ENCODE measurements around the gene UTP18. TPM values are rescaled to one million over a fixed set of nuclear protein-coding genes. Genes with fewer than 3 reads are reported as not detected.
"Not testable (repeated sequence)": the region's sequence is repeated elsewhere in the genome, so short reads cannot be mapped to it uniquely, and the experiment has no call there.

UTP18 gene
- polyA plus RNA-seq, 1 donor = 59.0 TPM

GRCh38 chr17:51257150-51258081, 2.9 kb upstream of the UTP18 start:
- no peak for DNase-seq

DNA sequence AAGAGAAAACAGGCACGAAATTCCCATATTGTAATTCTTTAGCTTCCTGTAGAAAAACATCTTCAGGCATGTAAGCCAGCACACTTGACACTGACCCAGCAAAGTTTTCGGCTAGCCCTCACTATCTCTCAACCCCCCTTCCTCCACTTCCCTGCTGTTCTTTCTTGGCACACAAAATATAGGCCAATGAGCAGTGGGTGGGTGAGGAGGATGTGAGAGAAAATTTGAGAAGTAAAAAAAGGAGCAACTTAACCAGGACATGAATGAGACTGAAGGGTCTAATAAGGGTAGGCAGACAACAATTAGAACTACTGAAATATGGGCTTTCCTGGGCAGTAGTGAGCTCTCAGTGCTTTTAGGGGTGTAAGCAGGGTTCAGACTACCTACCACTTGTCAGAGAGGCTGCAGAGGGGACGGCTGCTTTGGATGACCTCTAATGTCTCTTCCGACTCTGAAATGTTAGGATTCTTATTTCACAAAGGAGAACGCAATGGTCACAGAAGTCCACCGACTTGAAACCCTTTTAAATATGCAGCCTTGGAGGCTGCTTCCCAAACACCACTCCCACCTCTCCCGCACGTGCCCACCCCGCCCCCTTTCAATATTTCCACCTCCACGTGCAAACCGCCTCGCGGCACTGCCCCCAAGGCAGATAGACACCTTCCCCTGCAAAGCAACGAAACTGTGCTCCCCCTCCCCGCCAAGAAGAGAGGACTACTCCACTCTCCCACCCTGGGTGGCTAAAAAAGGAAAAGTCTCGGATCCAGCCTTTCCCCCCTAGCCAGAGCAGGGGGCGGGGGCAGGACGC, 1.4 kb upstream of the UTP18 start:
- DNase-seq = peak; percentile 21

DNA sequence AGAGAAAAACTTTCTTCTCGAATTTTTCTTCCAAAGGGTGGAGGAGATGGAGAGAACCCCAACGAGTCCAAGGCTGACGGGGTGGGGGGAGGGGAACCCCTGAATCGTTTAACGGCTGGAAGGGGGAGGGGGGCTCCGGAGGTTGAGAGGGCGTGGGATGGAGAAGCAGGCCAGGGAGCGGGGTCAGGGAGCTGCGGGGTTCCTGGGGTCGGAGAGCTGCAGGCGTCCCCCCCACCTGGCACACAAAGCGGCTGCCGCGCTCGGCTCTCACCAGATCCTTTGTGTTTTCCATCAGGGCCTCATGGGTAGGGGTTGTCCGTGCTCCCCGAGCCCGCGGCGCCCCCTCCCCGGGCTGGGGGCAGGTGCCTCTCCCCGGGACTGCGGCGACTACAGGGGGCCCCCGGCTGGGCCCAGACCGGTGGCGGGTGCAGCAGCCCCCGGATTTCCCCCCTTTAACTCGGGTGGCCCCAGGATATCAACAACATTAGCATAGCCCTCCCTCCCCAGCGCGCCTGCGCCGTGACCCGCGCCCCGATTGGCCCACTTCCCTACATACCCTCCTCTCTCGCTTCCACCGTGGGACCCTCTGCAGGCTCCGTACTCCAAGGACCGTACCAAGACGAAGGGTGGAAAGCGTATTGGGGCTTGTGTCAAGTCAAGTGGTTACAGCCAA, 646 bp upstream of the UTP18 start, which contains the start of gene MBTD1:
Gene MBTD1, minus strand, starts transcription at position 486 of the 673 bp plus-strand sequence. CDS start 34,888 bp downstream, outside the sequence.
- peak; percentile 97 for DNase-seq

GRCh38 chr17:51261024-51261963, 948 bp downstream of the UTP18 start:
- peak; percentile 62 for DNase-seq

DNA sequence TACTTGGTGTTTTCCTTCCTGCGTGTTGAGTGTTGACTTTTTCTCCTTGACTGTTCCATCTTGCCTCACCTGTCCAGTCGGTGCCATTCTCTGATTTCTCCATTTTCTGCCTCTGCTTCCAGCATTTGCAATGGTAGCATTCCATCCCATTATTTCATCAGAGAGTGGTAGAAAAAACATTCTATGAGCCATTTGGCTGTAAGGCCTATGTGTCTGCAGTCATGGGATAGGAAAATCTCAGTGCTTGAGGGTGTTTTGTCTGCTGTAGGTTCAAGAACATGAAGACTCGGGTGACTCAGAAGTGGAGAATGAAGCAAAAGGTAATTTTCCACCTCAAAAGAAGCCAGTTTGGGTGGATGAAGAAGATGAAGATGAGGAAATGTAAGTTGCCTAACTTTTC, 2.7 kb downstream of the UTP18 start:
- DNase-seq = no peak

DNA sequence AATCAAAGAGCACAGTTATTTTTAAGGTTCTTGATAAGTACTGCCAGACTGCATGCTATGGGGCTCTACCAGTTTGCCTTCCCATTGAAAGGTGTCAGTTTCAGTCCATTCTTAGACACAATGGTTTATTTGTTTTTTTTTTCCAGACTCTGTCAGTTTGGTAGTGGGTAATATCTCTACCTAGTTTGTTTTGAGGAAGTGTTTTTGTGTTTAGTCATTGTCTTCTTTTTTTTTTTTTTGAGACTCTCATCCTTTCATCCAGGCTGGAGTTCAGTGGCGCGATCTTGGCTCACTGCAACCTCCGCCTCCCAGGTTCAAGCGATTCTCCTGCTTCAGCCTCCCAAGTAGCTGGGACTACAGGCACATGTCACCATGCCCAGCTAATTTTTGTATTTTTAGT, 4.1 kb downstream of the UTP18 start:
- not testable (repeated sequence) for DNase-seq

GRCh38 chr17:51269991-51270390, 9.6 kb downstream of the UTP18 start:
- DNase-seq = no peak

GRCh38 chr17:51270636-51271035, 10.3 kb downstream of the UTP18 start:
- no peak for DNase-seq

- no peak for DNase-seq
These were observed 12.5 kb downstream of the UTP18 start for GRCh38 chr17:51272812-51273211.

DNA sequence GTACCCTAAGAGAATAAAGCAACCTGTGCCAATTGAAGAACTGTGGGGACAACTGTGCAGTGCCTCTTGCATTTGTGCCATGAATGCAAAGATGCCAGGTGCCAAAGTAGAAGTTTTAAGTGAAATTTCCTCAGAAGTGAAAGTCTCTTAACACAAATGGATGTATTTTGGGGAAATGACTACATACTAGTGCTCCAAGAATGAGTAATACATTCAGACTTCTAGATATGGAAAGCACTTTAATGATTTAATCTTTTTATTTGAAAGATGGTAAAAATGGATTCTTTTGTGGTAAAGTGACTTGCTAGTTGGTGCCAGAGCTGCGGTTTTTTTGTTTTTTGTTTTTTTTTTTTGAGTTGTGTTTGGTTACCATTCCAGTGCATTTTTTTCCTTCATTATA, 15.0 kb downstream of the UTP18 start:
- DNase-seq = no peak

DNA sequence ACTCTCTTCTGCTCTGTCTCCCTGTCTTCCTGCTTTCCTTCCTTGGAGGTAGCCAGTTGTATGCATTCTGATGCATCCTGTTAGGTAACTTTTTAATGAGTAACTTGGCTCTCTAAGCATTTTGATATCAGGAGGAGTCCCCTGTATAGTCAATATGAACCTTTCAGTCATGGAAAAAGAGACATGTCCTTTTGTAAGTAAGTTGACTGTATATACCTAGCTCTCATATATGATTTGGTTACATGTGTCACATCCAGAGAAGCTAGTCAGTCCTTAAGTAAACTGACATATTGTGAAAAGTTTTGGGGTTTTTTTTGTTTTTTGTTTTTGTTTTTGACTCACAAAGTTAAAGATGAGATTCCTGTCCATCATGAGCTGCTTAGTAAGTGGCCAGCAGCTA, 18.8 kb downstream of the UTP18 start:
- no peak for DNase-seq

DNA sequence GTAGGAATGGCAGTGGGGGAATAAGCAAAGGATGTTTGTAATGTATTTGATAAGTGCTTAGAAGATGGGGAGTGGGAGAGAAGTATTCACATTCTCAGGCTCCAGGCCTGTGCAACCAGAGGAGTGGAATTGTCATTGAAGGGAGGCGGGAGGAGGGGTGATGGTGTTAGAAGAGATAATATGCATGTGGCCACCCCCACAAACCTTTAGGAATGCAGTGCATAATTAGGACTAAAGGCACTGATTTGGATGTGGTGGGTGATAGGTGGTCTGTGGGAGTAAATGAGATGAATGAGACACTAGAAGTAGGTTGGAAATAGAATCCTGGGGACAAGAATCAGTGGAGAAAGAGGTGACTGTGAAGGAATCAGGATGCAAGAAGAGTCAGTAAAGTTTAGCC, 27.1 kb downstream of the UTP18 start:
- DNase-seq = no peak

DNA sequence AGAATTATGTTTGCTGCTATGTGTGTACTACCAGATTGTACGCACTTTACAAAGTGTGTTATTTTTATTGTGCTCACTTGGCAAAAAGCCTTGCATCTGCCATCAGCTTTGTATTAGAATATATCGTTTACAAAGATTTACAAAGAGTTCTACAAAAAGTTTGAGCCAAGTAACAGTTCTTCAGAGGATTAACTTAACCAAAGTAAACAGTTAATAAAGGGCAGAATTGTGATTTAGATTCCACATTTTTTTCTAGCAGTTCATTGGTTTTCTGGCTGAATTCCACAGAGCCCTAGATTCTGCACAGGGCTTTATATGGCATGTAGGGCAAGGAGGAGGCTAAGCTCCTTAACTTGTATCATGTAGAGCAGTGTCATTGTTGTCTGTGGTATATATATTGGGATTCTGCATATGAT, 29.4 kb downstream of the UTP18 start:
- no peak for DNase-seq

DNA sequence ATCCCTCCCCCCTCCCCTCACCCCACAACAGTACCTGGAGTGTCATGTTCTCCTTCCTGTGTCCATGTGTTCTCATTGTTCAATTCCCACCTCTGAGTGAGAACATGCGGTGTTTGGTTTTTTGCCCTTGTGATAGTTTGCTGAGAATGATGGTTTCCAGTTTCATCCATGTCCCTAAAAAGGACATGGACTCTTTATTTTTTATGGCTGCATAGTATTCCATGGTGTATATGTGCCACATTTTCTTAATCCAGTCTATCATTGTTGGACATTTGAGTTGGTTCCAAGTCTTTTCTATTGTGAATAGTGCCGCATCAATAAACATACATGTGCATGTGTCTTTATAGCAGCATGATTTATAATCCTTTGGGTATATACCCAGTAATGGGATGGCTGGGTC, 34.0 kb downstream of the UTP18 start:
- DNase-seq = not testable (repeated sequence)

GRCh38 chr17:51298508-51299371, 38.4 kb downstream of the UTP18 start:
- peak; percentile 55 for DNase-seq

GRCh38 chr17:51299859-51300258, 39.5 kb downstream of the UTP18 start:
- DNase-seq = no peak

- DNase-seq = no peak
These were observed 44.8 kb downstream of the UTP18 start for GRCh38 chr17:51305182-51305581.

GRCh38 chr17:51312003-51312402, 51.7 kb downstream of the UTP18 start:
- DNase-seq = not testable (repeated sequence)

GRCh38 chr17:51319186-51319585, 58.8 kb downstream of the UTP18 start:
- DNase-seq = no peak

DNA sequence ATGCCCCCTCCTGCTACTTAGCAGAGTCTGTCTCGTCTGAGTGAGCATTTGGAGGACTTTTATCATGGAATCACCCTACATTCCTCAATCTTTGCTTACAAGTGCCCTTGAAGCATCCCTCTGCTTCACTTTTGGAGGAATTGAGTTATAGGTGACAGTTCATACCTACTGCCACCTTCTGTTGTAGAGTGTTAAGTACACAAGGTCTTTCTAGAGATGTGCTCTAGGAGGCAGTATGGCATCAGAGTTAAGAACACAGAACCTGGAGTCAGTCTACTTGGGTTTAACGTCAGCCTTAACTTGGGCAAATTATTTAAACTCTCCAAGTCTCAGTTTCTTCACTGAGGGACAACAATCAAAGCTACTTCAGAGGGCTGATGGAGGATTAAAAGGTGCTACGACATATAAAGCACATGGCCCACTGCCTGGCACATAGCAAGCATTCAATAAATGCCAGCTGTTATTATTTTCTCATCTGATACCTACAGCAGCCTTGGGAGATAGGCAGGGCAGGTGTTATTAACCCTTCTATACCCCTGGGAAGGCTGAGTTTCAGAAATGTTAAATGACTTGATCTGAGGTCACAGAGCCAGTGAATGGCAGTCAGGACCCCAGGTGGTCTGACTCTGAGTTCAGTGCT, 62.2 kb downstream of the UTP18 start:
- DNase-seq = no peak
